GM06990 (cell line): ENCODE data around the gene PYGO1.

Source experiments
- DNase-seq: peaks from one replicate; pipeline ENCODE4 v3.0.0-alpha.2; 2011; ENCODE audit not compliant: insufficient read length; ENCODE audit errors: extremely low read depth
- H3K27me3 ChIP-seq: replicated peaks from 2 replicates; pipeline ENCODE4 v1.6.0; 2011; ENCODE audit warnings: low read length; ENCODE audit not compliant: control insufficient read depth, insufficient read depth
- H3K36me3 ChIP-seq: 2 replicates; pipeline ENCODE4 v1.5.1; 2011; ENCODE audit warnings: low read length; ENCODE audit not compliant: control insufficient read depth, insufficient read depth
- H3K4me3 ChIP-seq: replicated peaks from 2 replicates; pipeline ENCODE4 v1.5.1; 2011; ENCODE audit warnings: low read depth, mild to moderate bottlenecking, control low read depth, low read length
- TF ChIP-seq, protein P1 (sequence below): IDR thresholded peaks from 2 replicates; pipeline ENCODE4 v1.5.1; 2011; ENCODE audit warnings: low read length, control low read depth, mild to moderate bottlenecking, inconsistent platforms; ENCODE audit not compliant: insufficient read depth, poor library complexity, severe bottlenecking

The PYGO1 gene

GRCh38 chr15:55588815-55589115 is 620 bp upstream of the PYGO1 start:
- Histone ChIP-seq H3K4me3 (no peak overlapping the region), H3K36me3 (no peaks in the 10 kb centered on the region), H3K27me3 (no peaks in the 10 kb centered on the region; the same call in none of the 2 replicates)
- TF ChIP-seq, protein P1, sequence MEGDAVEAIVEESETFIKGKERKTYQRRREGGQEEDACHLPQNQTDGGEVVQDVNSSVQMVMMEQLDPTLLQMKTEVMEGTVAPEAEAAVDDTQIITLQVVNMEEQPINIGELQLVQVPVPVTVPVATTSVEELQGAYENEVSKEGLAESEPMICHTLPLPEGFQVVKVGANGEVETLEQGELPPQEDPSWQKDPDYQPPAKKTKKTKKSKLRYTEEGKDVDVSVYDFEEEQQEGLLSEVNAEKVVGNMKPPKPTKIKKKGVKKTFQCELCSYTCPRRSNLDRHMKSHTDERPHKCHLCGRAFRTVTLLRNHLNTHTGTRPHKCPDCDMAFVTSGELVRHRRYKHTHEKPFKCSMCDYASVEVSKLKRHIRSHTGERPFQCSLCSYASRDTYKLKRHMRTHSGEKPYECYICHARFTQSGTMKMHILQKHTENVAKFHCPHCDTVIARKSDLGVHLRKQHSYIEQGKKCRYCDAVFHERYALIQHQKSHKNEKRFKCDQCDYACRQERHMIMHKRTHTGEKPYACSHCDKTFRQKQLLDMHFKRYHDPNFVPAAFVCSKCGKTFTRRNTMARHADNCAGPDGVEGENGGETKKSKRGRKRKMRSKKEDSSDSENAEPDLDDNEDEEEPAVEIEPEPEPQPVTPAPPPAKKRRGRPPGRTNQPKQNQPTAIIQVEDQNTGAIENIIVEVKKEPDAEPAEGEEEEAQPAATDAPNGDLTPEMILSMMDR, result no peak
- no peak for DNase-seq

GRCh38 chr15:55587321-55588069 is 650 bp downstream of the PYGO1 start:
- Histone ChIP-seq H3K27me3 (no peaks in the 10 kb centered on the region; the same call in none of the 2 replicates), H3K36me3 (no peaks in the 10 kb centered on the region), H3K4me3 (peak overlapping the region; percentile 23)
- peak; percentile 9 for DNase-seq
- TF ChIP-seq, protein P1, result no peak

- no peak for DNase-seq
- no peaks in the 10 kb centered on the region; the same call in none of the 2 replicates for H3K27me3 ChIP-seq
- no peak overlapping the region for H3K4me3 ChIP-seq
- TF ChIP-seq, protein P1, result no peak
- no peaks in the 10 kb centered on the region for H3K36me3 ChIP-seq
These were observed 1.3 kb downstream of the PYGO1 start for GRCh38 chr15:55586808-55587207.

DNA sequence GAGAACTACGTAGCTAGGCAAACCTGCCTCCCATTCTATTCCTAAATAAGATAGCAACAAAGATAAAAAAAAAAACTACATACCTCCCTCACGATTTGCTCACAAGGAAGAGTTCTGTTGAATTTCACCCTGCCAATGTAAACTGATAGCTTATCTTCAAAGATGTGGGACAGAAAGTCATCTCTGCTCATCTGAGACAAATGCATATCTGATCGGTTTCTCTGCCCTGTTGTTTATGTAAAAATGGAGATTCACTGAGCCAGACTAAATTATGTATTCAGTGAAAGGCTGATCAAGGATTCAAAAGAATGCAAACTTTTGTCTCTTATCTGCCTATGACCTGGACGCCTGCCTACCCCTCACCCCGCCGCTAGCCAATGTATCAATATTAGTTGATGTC is 11.2 kb downstream of the PYGO1 start:
- TF ChIP-seq, protein P1, result no peak
- no peak overlapping the region for H3K4me3 ChIP-seq
- no peaks in the 10 kb centered on the region for H3K36me3 ChIP-seq
- DNase-seq, result no peak
- H3K27me3 ChIP-seq, result no peaks in the 10 kb centered on the region

GRCh38 chr15:55574096-55574495 is 14.0 kb downstream of the PYGO1 start:
- H3K4me3 ChIP-seq, result no peak overlapping the region
- DNase-seq, result no peak
- TF ChIP-seq, protein P1, result no peak
- no peaks in the 10 kb centered on the region for H3K27me3 ChIP-seq
- no peaks in the 10 kb centered on the region for H3K36me3 ChIP-seq

- DNase-seq, result no peak
- Histone ChIP-seq H3K4me3 (no peak overlapping the region), H3K36me3 (no peaks in the 10 kb centered on the region), H3K27me3 (no peaks in the 10 kb centered on the region)
- TF ChIP-seq, protein P1, result no peak
These were observed 14.9 kb downstream of the PYGO1 start for GRCh38 chr15:55573224-55573623.
